ENCODE measurements around the gene APOC1.

DNA sequence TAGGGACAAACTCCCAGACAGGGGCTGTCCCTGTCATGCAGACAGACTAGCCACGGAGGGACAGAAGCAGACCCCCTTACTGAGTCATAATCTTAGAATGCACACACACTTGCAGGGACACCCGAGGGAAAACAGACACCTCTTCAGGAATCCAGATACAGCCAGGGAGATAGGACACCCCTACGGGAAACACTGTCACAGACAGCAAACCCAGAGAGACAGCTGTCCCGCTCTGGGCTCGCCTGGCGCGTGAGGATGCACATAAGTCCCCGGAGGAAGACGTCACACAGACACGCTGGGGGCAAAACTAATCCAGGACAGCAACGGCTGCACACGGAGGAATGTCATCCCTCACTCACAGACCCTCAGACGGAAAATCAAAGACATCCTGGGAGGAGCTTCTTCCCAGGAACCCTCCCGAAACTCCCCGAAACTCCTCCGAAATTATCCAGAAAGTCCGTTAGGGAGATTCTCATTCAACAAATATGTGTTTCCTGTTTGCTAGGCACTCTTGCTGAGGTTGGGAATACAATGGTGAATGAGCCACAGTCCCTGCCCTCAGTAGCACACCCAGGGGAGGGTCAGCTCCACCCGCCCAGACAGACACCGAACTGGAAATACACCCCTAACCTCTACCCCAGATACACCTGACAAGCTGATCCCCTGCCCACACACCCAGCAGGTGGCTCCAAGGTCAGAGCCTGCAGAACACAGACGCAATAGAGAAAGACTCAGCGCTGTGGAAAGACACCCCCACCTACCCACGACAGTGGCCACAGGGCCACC, 38.5 kb upstream of the APOC1 start:
- no peak for TF ChIP-seq TAF1 (IDR thresholded peaks at IDR 0.05; ENCODE audit: borderline replicate concordance, insufficient read depth, low read length)
- TF ChIP-seq POLR2AphosphoS5 (IDR thresholded peaks at IDR 0.05; ENCODE audit: low read depth, low read length), result no peak
- TF ChIP-seq, protein P1, sequence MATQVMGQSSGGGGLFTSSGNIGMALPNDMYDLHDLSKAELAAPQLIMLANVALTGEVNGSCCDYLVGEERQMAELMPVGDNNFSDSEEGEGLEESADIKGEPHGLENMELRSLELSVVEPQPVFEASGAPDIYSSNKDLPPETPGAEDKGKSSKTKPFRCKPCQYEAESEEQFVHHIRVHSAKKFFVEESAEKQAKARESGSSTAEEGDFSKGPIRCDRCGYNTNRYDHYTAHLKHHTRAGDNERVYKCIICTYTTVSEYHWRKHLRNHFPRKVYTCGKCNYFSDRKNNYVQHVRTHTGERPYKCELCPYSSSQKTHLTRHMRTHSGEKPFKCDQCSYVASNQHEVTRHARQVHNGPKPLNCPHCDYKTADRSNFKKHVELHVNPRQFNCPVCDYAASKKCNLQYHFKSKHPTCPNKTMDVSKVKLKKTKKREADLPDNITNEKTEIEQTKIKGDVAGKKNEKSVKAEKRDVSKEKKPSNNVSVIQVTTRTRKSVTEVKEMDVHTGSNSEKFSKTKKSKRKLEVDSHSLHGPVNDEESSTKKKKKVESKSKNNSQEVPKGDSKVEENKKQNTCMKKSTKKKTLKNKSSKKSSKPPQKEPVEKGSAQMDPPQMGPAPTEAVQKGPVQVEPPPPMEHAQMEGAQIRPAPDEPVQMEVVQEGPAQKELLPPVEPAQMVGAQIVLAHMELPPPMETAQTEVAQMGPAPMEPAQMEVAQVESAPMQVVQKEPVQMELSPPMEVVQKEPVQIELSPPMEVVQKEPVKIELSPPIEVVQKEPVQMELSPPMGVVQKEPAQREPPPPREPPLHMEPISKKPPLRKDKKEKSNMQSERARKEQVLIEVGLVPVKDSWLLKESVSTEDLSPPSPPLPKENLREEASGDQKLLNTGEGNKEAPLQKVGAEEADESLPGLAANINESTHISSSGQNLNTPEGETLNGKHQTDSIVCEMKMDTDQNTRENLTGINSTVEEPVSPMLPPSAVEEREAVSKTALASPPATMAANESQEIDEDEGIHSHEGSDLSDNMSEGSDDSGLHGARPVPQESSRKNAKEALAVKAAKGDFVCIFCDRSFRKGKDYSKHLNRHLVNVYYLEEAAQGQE (IDR thresholded peaks at IDR 0.05; ENCODE audit: insufficient read depth in 1 of 2, low read depth in 2 of 2, low read length in 2 of 2), result no peak
- no peak for TF ChIP-seq SIN3A (IDR thresholded peaks at IDR 0.05; ENCODE audit: borderline replicate concordance, insufficient read depth, low read length)
- no peak for TF ChIP-seq FOXP2 (optimal IDR thresholded peaks at IDR 0.05; ENCODE audit: borderline replicate concordance, extremely low read depth, extremely low read length, insufficient read depth)

Data from PFSK-1 (cell line).